ENCODE data around the gene MRTFA. TPM values are rescaled to one million over a fixed set of nuclear protein-coding genes. Genes with fewer than 3 reads are reported as not detected.
"Not testable (repeated sequence)": the region's sequence is repeated elsewhere in the genome, so short reads cannot be mapped to it uniquely, and the experiment has no call there.

Gene MRTFA
- polyA plus RNA-seq, 2 of the 4 experiments (the other 2 are of a cell fraction) = 6.8 to 48.3 TPM

GRCh38 chr22:40599731-40600130 is 36.8 kb downstream of the MRTFA start:
- DNase-seq (ENCODE audit: low read depth in 1 of 2, low spot score in 1 of 2) (no peak), FAIRE-seq (no peak), ATAC-seq (no peak)
- TF ChIP-seq ZFP36 (IDR thresholded peaks at IDR 0.05; ENCODE audit: borderline replicate concordance, partially characterized antibody) (no peak), MAFK (IDR thresholded peaks at IDR 0.05; ENCODE audit: partially characterized antibody) (no peak), HES2 (IDR thresholded peaks at IDR 0.05) (no peak)
- Histone ChIP-seq H3K4me3 (no peak overlapping the region), H3K4me2 (no peak overlapping the region), H3K27ac (0 out of 6 replicates have a peak overlapping the region, but pooled peaks of 1 of the 2 experiments have one; percentile 34), H3K4me1 (peaks cover 91% of the 10 kb centered on the region), H3K9me3 (no peaks in the 10 kb centered on the region)
- ChIA-PET POLR2A (interaction anchor here (0.6 kb wide), 1 partner anchor 61 kb away, joined by 11 read pairs; no protein-coding TSS in a partner anchor), CTCF (no interaction called here)
- WGBS (ENCODE audit: missing lambda C conversion rate) = 91% methylated on average over 6 of the region's 6 CpGs

- CTCF ChIA-PET; H3K27ac ChIP-seq; FAIRE-seq; H3K4me3 ChIP-seq; DNase-seq (ENCODE audit: low read depth in 1 of 2, low spot score in 1 of 2); ATAC-seq; POLR2A ChIA-PET; H3K9me3 ChIP-seq: not testable (repeated sequence)
- Histone ChIP-seq H3K4me2 (peak overlapping the region; percentile 33), H3K4me1 (peaks cover 94% of the 10 kb centered on the region)
- 90% methylated on average over 10 of the region's 10 CpGs for WGBS (ENCODE audit: missing lambda C conversion rate)
These were observed 37.8 kb downstream of the MRTFA start for GRCh38 chr22:40598712-40599111.

GRCh38 chr22:40597526-40598430 is 38.7 kb downstream of the MRTFA start:
- 66% methylated on average over 7 of the region's 7 CpGs for WGBS (ENCODE audit: missing lambda C conversion rate)
- no peak overlapping the region for H3K4me3 ChIP-seq
- ChIA-PET CTCF (interaction anchor here (0.6 to 1.4 kb wide), 3 partner anchors 48 to 160 kb away, joined by 3 to 5 read pairs (median 3); no protein-coding TSS in a partner anchor), POLR2A (no interaction called here)
- H3K4me2 ChIP-seq = peak overlapping the region; percentile 33
- H3K9me3 ChIP-seq = no peaks in the 10 kb centered on the region
- FAIRE-seq (no peak), DNase-seq (ENCODE audit: low read depth in 1 of 2, low spot score in 1 of 2) (no peak), ATAC-seq (no peak)
- peaks cover 94% of the 10 kb centered on the region for H3K4me1 ChIP-seq
- peak overlapping the region in 1 of 2 experiments; percentile 53; a peak in 3 of 6 replicates for H3K27ac ChIP-seq
- TF ChIP-seq HOXB5 (CRISPR knock-in tag; IDR thresholded peaks at IDR 0.05) (no peak), PBX3 (IDR thresholded peaks at IDR 0.05) (no peak), EP300 (IDR thresholded peaks at IDR 0.05) (no peak), ZC3H11A (IDR thresholded peaks at IDR 0.05) (no peak), HOXA7 (CRISPR knock-in tag; IDR thresholded peaks at IDR 0.05) (no peak), USF2 (IDR thresholded peaks at IDR 0.05) (no peak), CHD4 (IDR thresholded peaks at IDR 0.05; ENCODE audit: borderline replicate concordance) (no peak), MAFK (IDR thresholded peaks at IDR 0.05; ENCODE audit: partially characterized antibody) (no peak), GATA3 (IDR thresholded peaks at IDR 0.05; ENCODE audit: borderline replicate concordance) (no peak), PHF8 (IDR thresholded peaks at IDR 0.05; ENCODE audit: borderline replicate concordance, low read depth) (no peak), BCL3 (IDR thresholded peaks at IDR 0.05) (no peak), EHF (CRISPR knock-in tag; IDR thresholded peaks at IDR 0.05) (no peak), KDM1A (IDR thresholded peaks at IDR 0.05; ENCODE audit: low read depth) (no peak), CEBPB (IDR thresholded peaks at IDR 0.05) (no peak), RARB (CRISPR knock-in tag; IDR thresholded peaks at IDR 0.05) (no peak), REST (IDR thresholded peaks at IDR 0.05) (no peak), EHMT2 (IDR thresholded peaks at IDR 0.05; ENCODE audit: low read depth) (no peak), HES2 (IDR thresholded peaks at IDR 0.05) (no peak), CBX2 (IDR thresholded peaks at IDR 0.05; ENCODE audit: borderline replicate concordance, low read depth) (no peak), BHLHE40 (IDR thresholded peaks at IDR 0.05; ENCODE audit: low read depth, low read length) (no peak)

Data from A549 (cell line).